GM04504 (cell line): ENCODE data around the gene SLC9A3.
"Not testable (repeated sequence)": the region's sequence is repeated elsewhere in the genome, so short reads cannot be mapped to it uniquely, and the experiment has no call there.

ENCODE experiments used
- DNase-seq: peaks from one replicate; pipeline ENCODE4 v3.0.0-alpha.2; 2012; ENCODE audit warnings: low read depth

Gene SLC9A3

DNA sequence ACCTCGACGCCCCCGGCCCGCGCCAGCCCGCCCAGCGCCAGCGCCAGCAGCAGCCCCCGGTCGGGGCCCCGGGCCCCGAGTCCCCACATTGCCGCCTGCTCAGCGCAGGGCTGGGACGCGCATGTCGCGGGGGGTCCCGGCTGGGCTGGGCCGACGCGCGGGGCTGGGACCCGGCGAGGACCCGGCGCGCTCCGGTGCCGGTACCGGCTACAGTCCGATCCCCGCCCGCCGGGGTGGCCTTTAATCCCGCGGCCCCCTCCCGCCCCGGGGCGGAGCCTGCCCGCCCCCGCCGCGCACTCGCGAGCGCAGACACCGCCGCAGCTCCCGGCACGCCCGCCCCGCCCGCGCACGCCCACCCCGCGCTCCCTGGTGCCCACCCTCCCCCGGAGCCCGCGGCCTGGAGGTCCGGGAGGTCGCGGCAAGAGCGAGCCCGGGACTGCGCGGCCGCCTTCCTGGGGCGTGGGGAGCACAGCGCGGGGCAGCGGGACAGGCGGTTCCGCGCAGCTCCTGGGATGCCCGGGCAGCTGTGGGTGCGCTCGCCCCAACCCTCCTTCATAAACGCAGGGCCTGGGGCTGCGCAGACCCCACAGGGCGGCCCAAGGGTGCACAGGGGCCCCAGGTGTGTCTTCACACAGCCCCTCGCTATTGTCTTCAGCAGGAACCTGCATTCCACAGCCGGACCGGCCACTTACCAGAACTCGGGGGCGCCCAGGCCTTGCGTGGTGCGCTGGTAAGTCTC lies at the start of gene SLC9A3:
TSS of gene SLC9A3 (minus strand) at position 216 of the 739 bp plus-strand sequence.
- DNase-seq, result no peak

DNA sequence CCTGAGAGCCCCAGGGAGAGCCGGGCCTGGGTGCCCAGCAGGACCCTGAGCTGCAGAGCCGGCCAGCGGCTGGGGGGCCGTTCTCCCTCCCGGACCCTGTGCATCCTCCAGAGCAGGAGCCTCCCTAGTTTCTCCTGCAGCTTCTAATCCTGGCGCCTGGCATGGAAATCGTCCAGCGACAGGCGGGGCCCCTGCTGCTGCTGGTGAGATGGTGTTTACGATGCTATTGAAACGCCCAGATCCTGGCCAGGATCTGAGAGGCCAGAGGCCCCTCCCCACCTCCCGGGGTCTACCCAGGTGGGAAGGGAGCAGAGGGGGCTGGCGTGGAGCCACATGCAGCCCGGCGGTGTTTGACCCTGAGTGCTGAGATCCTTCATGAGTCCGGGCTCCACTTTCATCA lies 49.7 kb upstream of the SLC9A3 start:
- DNase-seq, result no peak

DNA sequence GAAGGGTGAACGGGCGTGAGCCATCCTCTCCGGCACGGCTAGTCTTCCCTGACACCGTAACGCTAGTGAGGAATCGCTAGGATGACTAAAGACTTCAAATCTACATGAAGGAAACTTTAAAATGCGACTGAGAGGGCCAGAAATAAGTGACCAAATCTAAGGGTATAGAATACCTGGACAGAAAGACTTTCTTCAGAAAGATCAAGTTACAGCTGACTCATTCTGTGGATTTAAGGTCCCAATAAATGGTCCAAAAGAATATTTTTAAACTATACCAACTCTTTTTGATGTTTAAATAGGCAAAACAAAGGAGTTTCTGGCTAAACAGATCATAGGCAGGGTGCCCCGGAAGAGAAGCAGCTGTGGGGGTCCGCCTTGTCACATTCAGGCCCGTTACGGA lies 49.0 kb upstream of the SLC9A3 start:
- DNase-seq, result no peak

DNA sequence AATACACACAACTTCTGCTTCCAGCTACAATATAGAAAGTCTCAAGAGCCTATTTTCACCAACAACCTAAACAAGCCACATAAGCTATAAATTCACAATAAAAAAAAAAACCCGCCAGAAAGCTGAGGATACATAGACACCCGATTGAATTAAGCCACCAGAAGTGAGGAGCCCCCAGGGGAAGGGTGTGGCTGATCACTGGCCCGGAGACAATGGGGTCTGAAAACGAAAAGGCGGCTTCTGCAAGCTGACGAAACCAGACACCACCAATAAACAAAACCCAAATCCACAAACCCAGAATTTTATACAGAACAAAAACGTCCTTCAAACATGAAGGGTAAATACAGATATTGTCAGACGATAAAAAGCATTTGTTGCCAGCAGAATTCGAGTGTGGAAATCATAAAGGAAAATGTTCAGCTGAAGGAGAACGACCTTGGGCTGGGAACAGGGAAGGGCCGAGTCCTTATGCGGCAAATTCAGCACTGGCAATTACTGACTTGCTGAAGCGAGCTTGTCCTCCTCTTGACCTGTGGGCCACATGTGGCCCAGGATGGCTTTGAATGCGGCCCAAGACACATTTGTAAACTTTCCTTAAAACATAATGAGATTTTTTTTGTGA lies 48.3 kb upstream of the SLC9A3 start:
- DNase-seq, result no peak

DNA sequence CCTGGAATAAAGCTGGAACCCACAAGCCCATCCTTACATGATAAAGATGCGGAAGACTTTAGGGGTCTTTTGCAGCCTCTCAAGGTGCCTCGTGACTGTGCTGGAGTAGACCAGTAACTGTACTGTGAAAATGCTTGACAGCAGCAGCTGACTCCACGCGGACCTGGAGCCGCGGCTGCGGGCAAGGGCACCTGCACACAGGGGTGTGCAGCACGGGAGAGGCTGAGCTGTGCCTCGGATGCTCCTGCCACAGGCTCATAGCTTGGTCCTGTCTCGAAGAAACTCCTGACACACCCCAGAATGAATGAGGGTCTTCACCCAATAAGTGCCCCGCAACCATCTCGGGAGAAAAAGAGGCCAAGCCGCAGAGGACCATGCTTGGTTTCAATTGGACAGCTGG lies 47.5 kb upstream of the SLC9A3 start:
- no peak for DNase-seq

DNA sequence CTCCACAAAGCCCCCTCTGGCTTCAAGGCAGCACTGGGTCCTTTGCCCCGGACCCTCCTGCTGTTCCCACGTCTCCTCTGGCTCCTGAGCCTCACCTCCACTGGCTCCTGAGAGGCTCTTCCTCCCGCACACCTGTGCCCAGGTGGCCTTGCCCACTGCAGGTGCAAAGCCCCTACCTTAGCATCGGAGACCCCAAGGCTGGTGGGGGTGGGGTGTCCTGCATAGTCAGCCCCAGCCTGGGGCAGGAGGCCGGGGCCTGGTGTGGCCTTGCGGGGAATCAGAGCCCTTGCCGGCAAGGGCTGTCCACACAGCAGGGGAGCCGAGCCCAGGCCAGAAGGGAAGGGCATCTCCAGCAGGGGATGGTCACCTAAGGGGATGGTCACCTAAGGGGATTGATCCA lies 46.6 kb upstream of the SLC9A3 start:
- DNase-seq, result no peak

DNA sequence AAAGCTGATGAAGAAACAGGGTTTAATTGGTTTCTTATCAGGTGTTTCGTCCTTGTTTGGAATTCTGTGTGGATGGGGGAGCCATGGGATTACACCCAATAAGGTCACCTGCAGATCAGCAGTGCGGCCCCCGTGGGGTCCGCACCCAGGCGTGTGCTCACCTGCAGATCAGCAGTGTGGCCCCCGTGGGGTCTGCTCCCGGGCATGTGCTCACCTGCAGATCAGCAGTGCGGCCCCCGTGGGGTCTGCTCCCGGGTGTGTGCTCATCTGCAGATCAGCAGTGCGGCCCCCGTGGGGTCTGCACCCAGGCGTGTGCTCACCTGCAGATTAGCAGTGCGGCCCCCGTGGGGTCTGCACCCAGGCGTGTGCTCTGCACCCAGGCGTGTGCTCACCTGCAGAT lies 46.2 kb upstream of the SLC9A3 start:
- DNase-seq, result no peak

DNA sequence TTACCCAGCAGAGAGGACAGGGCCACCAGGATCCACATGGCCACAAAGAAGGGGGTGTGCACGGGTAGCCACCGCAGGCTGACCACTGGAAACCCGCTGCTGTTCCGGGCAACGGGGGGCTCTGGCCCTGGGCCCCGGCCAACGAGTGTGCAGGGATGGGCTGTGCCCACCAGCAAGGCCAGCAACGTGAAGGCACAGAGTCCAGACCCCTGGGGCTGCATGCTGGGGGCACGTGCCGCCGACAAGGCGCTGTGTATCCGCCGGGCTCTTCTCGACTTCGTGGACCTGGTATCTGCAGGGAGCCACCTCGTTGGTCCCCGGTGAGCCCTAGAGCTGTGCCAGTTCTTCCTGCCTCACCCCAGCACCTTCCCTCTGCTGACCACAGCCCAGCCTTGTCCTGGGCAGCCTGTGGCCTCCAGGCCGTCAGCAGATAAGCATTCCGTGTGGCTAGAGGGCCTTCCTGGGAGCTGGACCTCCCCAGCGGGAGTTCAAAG lies 45.7 kb upstream of the SLC9A3 start:
- DNase-seq, result no peak

DNA sequence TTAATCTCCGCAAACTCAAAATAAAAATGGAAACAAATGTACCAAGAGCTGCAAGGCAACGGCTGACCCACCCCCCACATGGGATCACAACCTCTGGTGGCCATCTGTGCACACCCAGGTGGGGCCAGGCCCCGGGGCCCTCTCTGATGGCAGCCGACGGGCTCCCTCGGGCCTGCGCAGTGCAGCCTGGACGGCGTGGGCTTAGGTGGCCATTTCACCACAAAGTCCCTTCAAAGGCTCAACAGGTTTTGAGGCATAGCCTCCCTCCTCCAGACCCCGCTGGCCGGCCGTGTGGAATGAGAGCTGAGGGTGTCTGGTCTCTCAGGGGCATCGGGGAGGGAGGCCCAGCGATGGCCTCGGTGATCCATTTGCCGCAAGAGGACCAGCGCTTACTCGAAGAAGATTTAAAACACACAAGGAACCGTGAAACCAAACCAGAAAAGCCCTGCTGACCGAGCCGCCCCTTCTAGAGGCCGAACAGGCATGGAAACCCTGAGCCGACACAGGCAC lies 45.2 kb upstream of the SLC9A3 start:
- no peak for DNase-seq

DNA sequence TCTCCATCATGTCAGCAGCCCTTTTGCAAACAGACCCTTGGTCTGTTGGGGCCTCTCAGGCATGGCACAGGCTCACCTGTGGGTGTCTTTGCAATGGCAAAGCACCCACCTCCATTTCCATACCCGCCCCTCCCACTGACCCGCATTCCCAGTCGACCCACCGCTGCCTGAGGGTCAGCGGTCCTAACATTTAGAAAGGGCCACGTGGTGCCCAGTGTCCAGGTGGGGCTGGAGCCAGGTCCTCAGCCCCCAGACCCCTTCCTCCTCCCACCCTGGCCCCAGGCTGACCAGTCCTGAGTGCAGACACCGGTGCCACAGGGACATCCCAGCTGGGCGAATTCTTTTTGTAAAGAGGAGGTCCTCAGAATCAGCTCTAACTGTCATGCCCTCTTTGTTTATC lies 44.6 kb upstream of the SLC9A3 start:
- no peak for DNase-seq

DNA sequence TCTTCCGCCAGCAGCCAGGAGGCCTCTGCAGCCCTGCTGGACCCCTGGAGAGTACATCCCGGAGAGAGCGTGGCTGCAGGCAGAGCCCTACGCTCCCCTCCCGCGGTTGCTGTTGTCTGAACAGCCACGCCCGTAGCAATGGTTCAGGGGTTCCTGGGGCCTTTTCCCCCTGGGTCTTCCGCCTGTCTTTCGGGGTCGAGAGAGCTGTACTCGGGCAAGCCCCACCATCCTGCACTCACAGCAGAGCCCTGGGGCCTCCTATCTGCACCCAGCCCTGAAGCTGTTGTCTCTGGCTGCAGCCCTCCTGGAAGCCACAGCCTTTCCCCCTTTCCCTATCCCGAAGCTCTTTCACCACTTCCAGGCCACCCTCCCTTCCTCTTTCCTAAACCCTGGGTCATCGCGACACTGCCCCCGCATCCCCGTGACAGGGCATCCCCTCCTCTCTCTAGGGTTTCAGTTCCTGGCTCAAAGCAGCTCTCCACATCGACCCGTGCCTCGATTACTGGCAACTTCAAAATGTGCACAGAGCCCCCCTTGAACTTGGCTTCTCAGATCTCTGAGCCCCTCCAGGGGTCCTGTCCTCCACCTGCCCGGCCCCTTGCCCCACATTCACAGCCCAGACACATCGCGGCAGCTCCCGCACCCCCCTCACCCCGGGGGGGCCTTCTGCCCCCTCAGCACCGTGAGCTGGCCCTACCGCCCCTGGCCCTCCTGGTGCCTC lies 44.0 kb upstream of the SLC9A3 start:
- DNase-seq, result no peak

DNA sequence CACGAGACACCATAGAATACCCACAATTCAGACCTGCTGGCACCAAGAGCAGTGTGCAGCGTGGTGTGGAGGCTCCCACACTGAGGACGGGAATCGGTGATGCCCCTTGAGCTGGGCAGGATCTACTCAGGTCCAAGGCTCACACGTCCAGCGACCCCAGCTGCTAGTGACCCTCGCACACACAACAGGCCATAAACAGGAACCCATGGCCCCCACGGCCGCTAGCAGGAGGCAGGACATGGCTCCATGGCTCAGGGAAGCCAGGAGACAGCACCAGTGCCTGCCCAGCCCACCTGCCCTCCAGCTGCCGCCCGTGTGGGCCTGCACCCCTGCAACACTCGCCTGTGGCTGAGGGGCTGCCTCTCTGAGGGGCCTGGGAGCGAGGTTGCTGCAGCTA lies 43.4 kb upstream of the SLC9A3 start:
- no peak for DNase-seq

DNA sequence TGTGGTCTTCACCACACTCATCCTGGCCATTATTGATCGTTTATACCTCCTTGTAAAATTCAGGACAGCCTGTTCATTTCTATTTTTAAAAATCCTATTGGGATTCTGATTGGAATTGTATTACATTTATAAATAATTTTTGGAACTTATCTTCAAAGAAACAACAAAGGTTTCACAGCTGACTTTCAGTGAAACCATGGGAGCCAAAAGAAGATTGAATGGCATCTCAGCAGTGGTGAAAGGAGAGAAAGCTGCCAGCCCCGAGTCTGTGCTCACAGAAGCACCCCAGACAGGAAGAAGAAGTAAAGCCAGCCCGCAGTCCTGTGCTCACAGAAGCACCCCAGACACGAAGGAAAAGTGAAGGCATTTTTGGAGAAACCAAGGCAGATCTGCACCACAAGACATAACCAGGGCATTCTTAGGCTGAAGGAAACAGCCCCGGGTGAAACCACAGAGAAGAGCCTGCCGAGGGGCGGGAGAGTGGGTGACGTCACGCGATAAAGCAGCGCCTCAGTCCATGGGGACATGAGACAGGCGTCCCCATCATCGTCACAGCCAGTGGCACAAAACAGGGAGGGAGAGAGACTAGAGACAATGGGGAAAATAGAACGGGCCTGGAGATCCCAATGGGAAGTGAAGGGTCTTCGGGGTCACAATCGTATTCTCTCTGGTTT lies 42.5 kb upstream of the SLC9A3 start:
- no peak for DNase-seq

DNA sequence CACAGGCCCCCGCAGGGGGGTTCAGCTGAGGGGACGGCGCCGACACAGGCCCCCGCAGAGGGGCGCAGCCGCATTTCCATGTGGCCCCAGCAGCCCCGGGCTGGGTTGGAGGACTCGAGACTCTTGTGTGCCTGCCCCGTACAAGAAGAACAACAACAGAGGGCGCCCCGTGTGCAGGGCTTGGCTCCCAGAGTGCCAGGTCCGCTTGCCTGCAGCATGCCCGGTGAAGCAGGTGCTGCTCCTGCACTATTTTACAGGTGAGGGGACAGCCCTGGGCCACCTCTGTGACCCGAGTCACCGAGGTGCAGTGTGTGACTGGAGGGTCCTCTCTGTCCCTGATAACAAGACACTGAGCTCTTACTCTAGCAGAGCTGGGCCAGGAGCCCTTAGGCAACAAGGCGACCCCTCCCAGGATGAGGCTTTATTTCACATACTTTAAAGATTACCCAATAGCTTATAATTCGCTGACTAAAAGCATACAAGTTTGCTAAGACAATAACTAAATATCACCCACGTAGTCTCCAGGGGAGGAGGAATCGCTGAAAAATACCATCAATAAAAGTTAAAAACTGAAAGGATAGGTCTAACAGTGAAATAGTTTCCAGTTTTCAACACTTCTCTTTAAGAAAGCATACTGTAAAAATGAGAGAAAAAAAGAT lies 41.7 kb upstream of the SLC9A3 start:
- DNase-seq, result no peak

DNA sequence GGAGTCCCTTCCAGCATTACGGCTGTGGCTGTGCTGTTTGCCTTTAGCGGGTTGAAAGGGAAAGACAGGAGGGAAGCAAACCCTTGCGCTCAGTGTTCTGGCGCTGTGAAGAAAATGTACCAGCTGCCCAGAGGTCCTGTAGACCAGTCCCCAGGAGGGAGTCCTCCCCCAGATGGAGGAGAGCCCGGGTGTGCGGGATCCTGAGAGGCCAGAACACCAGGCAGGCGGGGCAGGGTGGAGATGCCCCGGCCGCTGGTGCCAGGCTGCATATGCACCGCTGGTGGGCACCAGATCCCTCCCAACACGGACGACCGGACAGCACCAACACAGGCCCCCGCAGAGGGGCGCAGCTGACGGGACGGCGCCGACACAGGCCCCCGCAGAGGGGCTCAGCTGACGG lies 37.2 kb upstream of the SLC9A3 start:
- no peak for DNase-seq

DNA sequence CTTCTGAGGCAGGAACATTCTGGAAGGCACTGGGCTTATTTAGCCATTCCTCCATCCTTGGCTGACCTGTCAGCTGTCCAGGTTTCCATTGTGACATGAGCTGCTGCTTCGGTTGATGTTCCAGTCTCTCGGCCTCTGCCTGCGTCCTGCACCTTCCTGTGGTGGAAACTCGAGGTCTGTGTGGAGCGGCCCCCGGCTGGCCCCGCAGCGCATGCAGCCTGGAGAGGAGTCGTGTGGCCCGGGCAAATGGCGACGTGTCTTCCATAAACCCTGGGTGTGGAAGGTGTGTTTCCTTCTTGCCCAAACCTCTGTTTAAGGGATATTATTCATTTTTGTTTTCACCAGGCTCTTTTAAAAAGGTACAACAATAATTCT lies 36.5 kb upstream of the SLC9A3 start:
- no peak for DNase-seq

DNA sequence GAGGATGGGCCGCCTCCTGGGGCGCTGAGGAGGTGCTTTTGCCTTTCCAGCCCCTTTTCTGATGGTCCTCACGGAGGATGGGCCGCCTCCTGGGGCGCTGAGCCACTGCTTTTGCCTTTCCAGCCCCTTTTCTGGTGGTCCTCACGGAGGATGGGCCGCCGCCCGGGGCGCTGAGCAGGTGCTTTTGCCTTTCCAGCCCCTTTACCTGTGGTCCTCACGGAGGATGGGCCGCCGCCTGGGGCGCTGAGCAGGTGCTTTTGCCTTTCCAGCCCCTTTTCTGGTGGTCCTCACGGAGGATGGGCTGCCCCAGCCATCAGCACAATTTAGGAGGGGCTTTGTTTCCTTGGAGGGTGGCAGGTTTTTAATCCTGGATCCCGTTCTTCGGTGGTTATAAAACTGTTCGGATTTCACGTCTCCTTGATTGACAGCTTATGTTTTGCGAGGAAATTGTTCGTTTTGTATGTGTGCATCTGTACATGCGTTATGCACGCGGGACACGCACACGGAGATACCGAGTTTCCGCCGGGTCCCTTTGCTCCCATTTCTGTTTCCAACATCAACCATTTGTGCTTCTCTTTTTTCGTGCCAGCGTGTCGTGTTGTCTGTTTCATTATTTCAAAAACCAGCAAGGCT lies 34.7 kb upstream of the SLC9A3 start:
- DNase-seq, result no peak

DNA sequence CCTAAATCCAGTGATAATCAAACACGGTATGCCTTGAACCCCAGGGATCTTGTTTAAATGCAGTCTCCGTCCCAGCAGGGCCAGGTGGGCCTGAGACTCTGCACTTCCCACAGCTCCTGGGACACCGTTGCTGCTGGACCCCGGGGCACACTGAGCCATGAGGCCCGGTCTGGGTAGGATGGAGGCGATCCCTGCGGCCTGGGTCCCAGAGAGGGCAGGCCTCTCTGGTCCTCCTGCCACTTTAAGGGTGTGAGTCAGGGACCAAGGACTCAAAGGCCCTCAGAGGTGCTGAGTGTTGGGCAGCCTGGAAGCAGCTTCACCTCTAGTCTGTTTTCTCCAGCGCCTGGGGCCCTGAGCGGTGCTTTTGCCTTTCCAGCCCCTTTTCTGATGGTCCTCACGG lies 34.1 kb upstream of the SLC9A3 start:
- DNase-seq, result no peak

DNA sequence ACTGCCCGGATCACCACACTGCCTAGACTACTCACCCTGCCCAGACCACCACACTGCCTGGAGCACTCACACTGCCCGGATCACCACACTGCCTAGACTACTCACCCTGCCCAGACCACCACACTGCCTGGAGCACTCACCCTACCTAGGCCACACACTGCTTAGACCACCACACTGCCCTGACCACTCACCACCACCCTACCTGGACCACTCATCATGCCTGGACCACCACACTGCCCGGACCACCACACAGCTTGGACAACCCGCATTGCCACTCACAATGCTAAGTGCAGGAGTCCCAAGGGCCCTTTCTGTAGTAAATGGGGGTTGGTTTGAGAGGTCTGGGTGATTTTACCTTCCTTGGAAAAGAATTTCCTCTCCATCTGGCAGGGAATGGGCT lies 33.7 kb upstream of the SLC9A3 start:
- DNase-seq, result not testable (repeated sequence)

DNA sequence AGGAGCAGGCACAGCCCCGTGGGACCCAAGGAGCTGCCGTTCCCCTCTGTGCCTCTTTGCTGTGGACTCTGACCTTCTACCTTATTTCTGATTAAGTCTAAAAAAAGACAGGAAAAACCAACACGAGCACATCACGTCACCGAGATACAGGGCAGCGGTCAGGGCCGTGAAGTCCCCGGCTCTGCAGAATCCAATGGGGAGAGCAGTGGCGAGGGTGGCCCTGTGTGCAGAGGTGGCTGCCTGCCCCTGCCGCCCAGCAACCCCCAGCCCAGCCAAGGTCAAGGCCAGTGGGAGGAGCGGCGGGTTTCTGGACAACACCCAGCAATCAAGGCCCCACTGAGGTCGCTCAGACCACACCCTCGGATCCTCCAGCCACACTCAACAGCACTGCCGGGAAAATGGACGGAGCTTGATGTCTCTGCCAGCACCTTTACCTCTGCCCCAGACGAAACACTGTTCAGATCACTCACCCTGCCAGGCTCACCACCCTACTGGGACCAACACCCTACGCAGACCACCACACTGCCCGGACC lies 32.7 kb upstream of the SLC9A3 start:
- no peak for DNase-seq

DNA sequence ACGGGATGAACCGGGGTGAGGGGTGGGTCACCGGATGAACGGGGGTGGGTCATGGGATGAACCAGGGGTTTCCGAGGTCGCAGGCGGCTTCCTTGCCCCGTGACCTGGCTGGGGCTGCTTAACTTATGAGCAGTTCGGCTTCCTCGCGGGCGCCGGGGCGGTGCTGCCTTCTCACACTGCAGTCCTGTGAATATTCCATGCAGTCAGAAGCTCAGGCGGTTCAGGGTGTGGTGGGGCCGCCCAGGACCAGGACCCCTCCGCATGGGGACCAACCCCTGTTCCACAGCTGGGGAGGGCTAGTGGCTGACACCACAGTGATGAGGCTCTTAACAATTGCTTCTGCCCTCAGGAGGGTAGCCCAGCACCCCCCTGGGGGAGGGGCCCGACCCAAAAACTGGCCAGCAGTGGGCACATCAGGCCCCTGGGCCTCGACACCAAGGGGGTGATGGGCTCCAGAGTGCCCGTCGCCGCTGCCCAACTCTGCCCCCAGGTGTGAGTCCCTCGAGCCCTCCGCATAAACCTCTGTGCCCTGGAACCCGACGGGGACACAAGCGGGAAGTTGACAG lies 30.9 kb upstream of the SLC9A3 start:
- DNase-seq, result no peak
